NT2/D1 (cell line): ENCODE data around the gene PSME3.
"Not testable (repeated sequence)": the region's sequence is repeated elsewhere in the genome, so short reads cannot be mapped to it uniquely, and the experiment has no call there.

Experiments used
- DNase-seq: peaks from one replicate; pipeline ENCODE4 v3.0.0-alpha.2; 2011; ENCODE audit warnings: low read depth, low spot score
- H3K27me3 ChIP-seq: 2 replicates; pipeline ENCODE4 v1.6.0; 2011; ENCODE audit warnings: mild to moderate bottlenecking; ENCODE audit not compliant: insufficient read length, insufficient read depth
- H3K36me3 ChIP-seq: 2 replicates; pipeline ENCODE4 v1.6.1; 2011; ENCODE audit warnings: mild to moderate bottlenecking, low read length, mixed read lengths; ENCODE audit not compliant: insufficient read depth, insufficient read length
- H3K4me1 ChIP-seq: 2 replicates; pipeline ENCODE4 v1.5.1; 2011; ENCODE audit not compliant: insufficient read depth, insufficient read length
- H3K4me3 ChIP-seq: 2 replicates; pipeline ENCODE4 v1.5.1; 2011; ENCODE audit warnings: low read depth; ENCODE audit not compliant: insufficient read length
- H3K9ac ChIP-seq: 2 replicates; pipeline ENCODE4 v1.6.0; 2011; ENCODE audit warnings: low read depth; ENCODE audit not compliant: insufficient read length
- H3K9me3 ChIP-seq: 2 replicates; pipeline ENCODE4 v1.5.1; 2011; ENCODE audit warnings: mild to moderate bottlenecking, low read length; ENCODE audit not compliant: insufficient read depth
- SUZ12 ChIP-seq: IDR thresholded peaks from 2 replicates; pipeline ENCODE4 v1.6.1; 2011; ENCODE audit not compliant: insufficient read length, insufficient read depth; ENCODE audit errors: extremely low read depth
- YY1 ChIP-seq: IDR thresholded peaks from 2 replicates; pipeline ENCODE4 v1.6.1; 2011; ENCODE audit not compliant: insufficient read length, insufficient read depth
- ZNF274 ChIP-seq: IDR thresholded peaks from 2 replicates; pipeline ENCODE4 v1.6.1; 2011; ENCODE audit warnings: mild to moderate bottlenecking, low read depth, low read length

Gene PSME3

DNA sequence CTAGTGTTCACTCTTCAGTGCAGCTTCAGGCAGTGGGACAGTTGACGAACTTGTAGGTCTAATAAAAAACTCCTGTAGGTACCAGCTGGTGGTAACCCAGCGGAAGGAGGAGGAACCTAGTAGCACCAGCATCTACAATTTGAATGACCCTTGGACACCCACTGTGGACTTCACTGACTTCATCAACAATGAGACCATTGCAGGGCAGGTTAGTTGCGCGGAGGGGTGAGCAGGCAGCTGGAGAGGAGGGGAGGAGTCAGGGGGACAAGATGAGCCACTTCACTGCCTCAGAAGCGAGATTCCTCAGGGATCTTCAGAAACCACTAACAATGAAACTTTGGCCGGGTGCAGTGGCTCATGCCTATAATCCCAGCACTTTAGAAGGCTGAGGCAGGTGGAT, 40.1 kb downstream of the PSME3 start:
- Histone ChIP-seq H3K4me3 (no peak overlapping the region), H3K4me1 (peaks cover 5% of the 10 kb centered on the region)

GRCh38 chr17:42873932-42874695, 40.9 kb downstream of the PSME3 start:
- not testable (repeated sequence) for H3K4me1 ChIP-seq, DNase-seq, H3K9ac ChIP-seq, H3K36me3 ChIP-seq, H3K9me3 ChIP-seq, H3K4me3 ChIP-seq
- H3K27me3 ChIP-seq: peaks cover 30% of the 10 kb centered on the region

More for the DNA sequence above, 40.1 kb downstream of the PSME3 start:
- no peak for DNase-seq
- Histone ChIP-seq H3K9me3 (peaks cover 8% of the 10 kb centered on the region), H3K9ac (no peak overlapping the region), H3K36me3 (no peaks in the 10 kb centered on the region), H3K27me3 (peaks cover 22% of the 10 kb centered on the region)
- TF ChIP-seq ZNF274 (no peak), SUZ12 (no peak), YY1 (no peak)

DNA sequence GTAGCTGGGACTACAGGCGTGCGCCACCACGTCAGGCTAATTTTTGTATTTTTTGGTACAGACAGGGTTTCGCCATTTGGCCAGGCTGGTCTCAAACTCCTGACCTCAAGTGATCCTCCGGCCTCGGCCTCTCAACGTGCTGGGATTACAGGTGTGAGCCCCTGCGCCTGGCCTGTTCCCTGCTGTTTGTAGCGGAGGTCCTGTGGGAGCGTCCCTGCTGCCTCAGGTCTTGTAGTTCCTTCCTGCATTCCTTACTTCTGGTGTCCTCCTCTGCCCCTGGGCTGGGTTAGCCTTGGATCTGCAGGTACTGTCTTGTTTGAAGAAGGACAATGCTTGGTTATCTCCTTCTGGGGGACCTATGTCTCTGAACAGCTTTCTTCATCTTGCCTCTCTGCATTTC, 43.8 kb downstream of the PSME3 start:
- H3K4me1 ChIP-seq: peaks cover 11% of the 10 kb centered on the region
- H3K27me3 ChIP-seq: peaks cover 47% of the 10 kb centered on the region
- TF ChIP-seq YY1 (no peak), ZNF274 (no peak), SUZ12 (no peak)
- H3K9me3 ChIP-seq: no peaks in the 10 kb centered on the region
- H3K4me3 ChIP-seq: no peak overlapping the region
- no peak overlapping the region for H3K9ac ChIP-seq
- H3K36me3 ChIP-seq: no peaks in the 10 kb centered on the region
- DNase-seq: no peak

- Histone ChIP-seq H3K27me3 (peaks cover 48% of the 10 kb centered on the region), H3K9ac (no peak overlapping the region), H3K9me3 (no peaks in the 10 kb centered on the region), H3K4me1 (peaks cover 11% of the 10 kb centered on the region), H3K4me3 (no peak overlapping the region), H3K36me3 (no peaks in the 10 kb centered on the region)
- TF ChIP-seq YY1 (no peak), ZNF274 (no peak), SUZ12 (no peak)
- peak; percentile 44 for DNase-seq
Measured at GRCh38 chr17:42878123-42878880, 45.1 kb downstream of the PSME3 start.

- Histone ChIP-seq H3K9ac (no peak overlapping the region), H3K4me1 (peaks cover 11% of the 10 kb centered on the region), H3K9me3 (no peaks in the 10 kb centered on the region), H3K4me3 (no peak overlapping the region), H3K36me3 (no peaks in the 10 kb centered on the region), H3K27me3 (peaks cover 48% of the 10 kb centered on the region)
- no peak for DNase-seq
- TF ChIP-seq YY1 (no peak), ZNF274 (no peak), SUZ12 (no peak)
Measured at GRCh38 chr17:42878924-42879595, 45.9 kb downstream of the PSME3 start.

- no peaks in the 10 kb centered on the region for H3K9me3 ChIP-seq
- H3K27me3 ChIP-seq: peaks cover 48% of the 10 kb centered on the region
- TF ChIP-seq YY1 (no peak), ZNF274 (no peak), SUZ12 (no peak)
- no peak for DNase-seq
- peaks cover 11% of the 10 kb centered on the region for H3K4me1 ChIP-seq
- no peak overlapping the region for H3K4me3 ChIP-seq
- no peak overlapping the region for H3K9ac ChIP-seq
- no peaks in the 10 kb centered on the region for H3K36me3 ChIP-seq
Measured at GRCh38 chr17:42879596-42879985, 46.4 kb downstream of the PSME3 start.

- DNase-seq: no peak
- Histone ChIP-seq H3K9me3 (no peaks in the 10 kb centered on the region), H3K4me3 (no peak overlapping the region), H3K27me3 (peaks cover 48% of the 10 kb centered on the region), H3K9ac (no peak overlapping the region), H3K36me3 (no peaks in the 10 kb centered on the region), H3K4me1 (peaks cover 11% of the 10 kb centered on the region)
- TF ChIP-seq ZNF274 (no peak), SUZ12 (no peak), YY1 (no peak)
Measured at GRCh38 chr17:42880776-42881310, 47.6 kb downstream of the PSME3 start.

DNA sequence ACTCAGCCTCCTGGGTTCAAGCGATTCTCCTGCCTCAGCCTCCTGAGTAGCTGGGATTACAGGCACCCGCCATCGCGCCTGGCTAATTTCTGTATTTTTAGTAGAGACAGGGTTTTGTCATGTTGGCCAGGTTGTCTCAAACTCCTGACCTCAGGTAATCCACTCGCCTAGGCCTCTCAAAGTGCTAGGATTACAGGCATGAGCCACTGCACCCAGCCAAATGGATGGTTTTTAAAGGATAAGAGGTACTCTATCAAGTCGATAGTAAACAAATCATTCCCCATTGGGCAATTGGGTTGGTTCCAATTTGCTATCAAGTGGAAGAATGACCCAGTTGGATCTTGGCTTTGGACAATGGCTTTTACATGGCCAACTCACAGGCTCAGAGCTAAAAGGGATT, 48.5 kb downstream of the PSME3 start:
- Histone ChIP-seq H3K4me1 (peaks cover 11% of the 10 kb centered on the region), H3K27me3 (peaks cover 41% of the 10 kb centered on the region)
- not testable (repeated sequence) for H3K4me3 ChIP-seq, H3K9ac ChIP-seq, DNase-seq, H3K36me3 ChIP-seq, H3K9me3 ChIP-seq
